Neutrophil (primary cell): Measurements from ENCODE around the gene STPG4.

Experiments
- H3K27ac ChIP-seq: fragments of 200-600 bp; sonication (generic); 2 replicates; pipeline ENCODE4 v1.5.1; 2016; ENCODE audit warnings: mild to moderate bottlenecking, moderate library complexity
- H3K27me3 ChIP-seq: fragments of 200-600 bp; sonication (generic); 2 replicates; pipeline ENCODE4 v1.6.0; 2016; ENCODE audit warnings: mild to moderate bottlenecking
- H3K36me3 ChIP-seq: fragments of 200-600 bp; sonication (generic); 2 replicates; pipeline ENCODE4 v1.5.1; 2017
- H3K4me1 ChIP-seq, 2 experiments: fragments of 200-600 bp in 1 of 2; sonication (generic) in 1 of 2; 1 replicate in 1 of 2; 2 replicates in 1 of 2; pipeline versions ENCODE4 v1.5.1 to v1.6.1; 2013 to 2016; ENCODE audit warnings: low read depth in 1 of 2, low read length in 1 of 2, mild to moderate bottlenecking in 1 of 2, moderate library complexity in 1 of 2; ENCODE audit not compliant: control insufficient read depth in 1 of 2, insufficient read depth in 1 of 2
- H3K4me3 ChIP-seq, 2 experiments: fragments of 200-600 bp in 1 of 2; sonication (generic) in 1 of 2; 1 replicate in 1 of 2; 2 replicates in 1 of 2; pipeline ENCODE4 v1.5.1; 2013 to 2016; ENCODE audit warnings: low read depth in 1 of 2, low read length in 1 of 2, mild to moderate bottlenecking in 1 of 2, moderate library complexity in 1 of 2
- H3K9me3 ChIP-seq: fragments of 200-600 bp; sonication (generic); 2 replicates; pipeline ENCODE4 v1.5.1; 2016
- CTCF ChIP-seq: fragments of 200-600 bp; sonication (generic); IDR thresholded peaks from 2 replicates; pipeline ENCODE4 v1.5.1; 2016; ENCODE audit warnings: antibody characterized with exemption

Gene STPG4

GRCh38 chr2:47064106-47064505, 91.0 kb downstream of the STPG4 start:
- TF ChIP-seq CTCF: no peak
- peaks cover 35% of the 10 kb centered on the region for H3K36me3 ChIP-seq
- H3K4me3 ChIP-seq: no peak overlapping the region
- H3K27ac ChIP-seq: no peak overlapping the region
- H3K4me1 ChIP-seq: no peaks in the 10 kb centered on the region
- no peaks in the 10 kb centered on the region for H3K9me3 ChIP-seq
- no peaks in the 10 kb centered on the region for H3K27me3 ChIP-seq

- Histone ChIP-seq H3K36me3 (peaks cover 35% of the 10 kb centered on the region), H3K9me3 (no peaks in the 10 kb centered on the region), H3K4me1 (peaks cover 3% of the 10 kb centered on the region in 2 experiments), H3K27ac (no peak overlapping the region), H3K4me3 (no peak overlapping the region), H3K27me3 (no peaks in the 10 kb centered on the region)
- TF ChIP-seq CTCF: no peak
Measured at GRCh38 chr2:47063538-47063930, 91.6 kb downstream of the STPG4 start.

- Histone ChIP-seq H3K4me3 (no peak overlapping the region), H3K9me3 (no peaks in the 10 kb centered on the region), H3K36me3 (peaks cover 35% of the 10 kb centered on the region), H3K27me3 (no peaks in the 10 kb centered on the region), H3K27ac (no peak overlapping the region), H3K4me1 (peaks cover 9% of the 10 kb centered on the region in 2 experiments)
- TF ChIP-seq CTCF: no peak
Measured at GRCh38 chr2:47062681-47063537, 92.2 kb downstream of the STPG4 start.

GRCh38 chr2:47061944-47062678, 93.0 kb downstream of the STPG4 start:
- TF ChIP-seq CTCF: no peak
- peaks cover 17% of the 10 kb centered on the region in 2 experiments for H3K4me1 ChIP-seq
- H3K9me3 ChIP-seq: no peaks in the 10 kb centered on the region
- H3K27me3 ChIP-seq: no peaks in the 10 kb centered on the region
- H3K27ac ChIP-seq: no peak overlapping the region
- peaks cover 35% of the 10 kb centered on the region for H3K36me3 ChIP-seq
- H3K4me3 ChIP-seq: no peak overlapping the region

- Histone ChIP-seq H3K27me3 (no peaks in the 10 kb centered on the region), H3K9me3 (no peaks in the 10 kb centered on the region), H3K4me1 (peaks cover 22 to 26% of the 10 kb centered on the region in 2 experiments), H3K36me3 (peaks cover 27% of the 10 kb centered on the region), H3K4me3 (no peak overlapping the region), H3K27ac (no peak overlapping the region)
- TF ChIP-seq CTCF: no peak
Measured at GRCh38 chr2:47060652-47061170, 94.4 kb downstream of the STPG4 start.
